Mesenchymal stem cell (in vitro differentiated cells and primary cell): ENCODE results near the gene THRA.

Source experiments
- DNase-seq: peaks from one replicate; pipeline ENCODE4 v3.0.0-alpha.2; 2013
- H2AFZ ChIP-seq: one replicate; pipeline ENCODE4 v1.6.1; 2013; ENCODE audit warnings: low read depth, mild to moderate bottlenecking, control low read depth, inconsistent platforms, low read length, moderate library complexity
- H2AK5ac ChIP-seq: 2 replicates; pipeline ENCODE4 v1.6.1; 2013; ENCODE audit warnings: low read length, moderate library complexity, mild to moderate bottlenecking, inconsistent platforms; ENCODE audit not compliant: severe bottlenecking
- H2BK120ac ChIP-seq: one replicate; pipeline ENCODE4 v1.6.1; 2013; ENCODE audit warnings: low read depth, mild to moderate bottlenecking, inconsistent platforms, low read length, moderate library complexity
- H2BK12ac ChIP-seq, 2 experiments: one replicate each; pipeline ENCODE4 v1.6.1; 2013; ENCODE audit warnings: inconsistent platforms in 2 of 2, low read length in 2 of 2, mild to moderate bottlenecking in 2 of 2, moderate library complexity in 2 of 2, control low read depth in 1 of 2
- H2BK15ac ChIP-seq: one replicate; pipeline ENCODE4 v1.6.1; 2013; ENCODE audit warnings: mild to moderate bottlenecking, low read depth, inconsistent platforms; ENCODE audit not compliant: poor library complexity, severe bottlenecking
- H2BK5ac ChIP-seq: 2 replicates; pipeline ENCODE4 v1.6.1; 2013; ENCODE audit warnings: low read depth, mild to moderate bottlenecking, low read length, control low read depth, inconsistent platforms; ENCODE audit not compliant: poor library complexity, severe bottlenecking
- H3K14ac ChIP-seq, 2 experiments: one replicate each; pipeline ENCODE4 v1.6.1; 2013; ENCODE audit warnings: inconsistent platforms in 2 of 2, low read length in 2 of 2, control low read depth in 1 of 2, mild to moderate bottlenecking in 1 of 2, moderate library complexity in 1 of 2
- H3K18ac ChIP-seq, 2 experiments: one replicate each; pipeline ENCODE4 v1.6.1; 2013; ENCODE audit warnings: inconsistent platforms in 2 of 2, low read length in 2 of 2, control low read depth in 1 of 2, low read depth in 1 of 2, mild to moderate bottlenecking in 1 of 2
- H3K23ac ChIP-seq, 2 experiments: one replicate each; pipeline ENCODE4 v1.6.1; 2013; ENCODE audit warnings: inconsistent platforms in 2 of 2, low read length in 2 of 2, mild to moderate bottlenecking in 2 of 2, moderate library complexity in 2 of 2, control low read depth in 1 of 2
- H3K27ac ChIP-seq: 2 replicates; pipeline ENCODE4 v1.5.1; 2013; ENCODE audit warnings: mild to moderate bottlenecking, moderate library complexity, low read length, control low read depth, inconsistent platforms; ENCODE audit not compliant: poor library complexity, severe bottlenecking
- H3K27me3 ChIP-seq, 2 experiments: 2 replicates each; pipeline versions ENCODE4 v1.6.1 to v1.7.0; 2013; ENCODE audit warnings: low read length in 2 of 2, mild to moderate bottlenecking in 2 of 2, moderate library complexity in 2 of 2, control low read depth in 1 of 2, inconsistent platforms in 1 of 2; ENCODE audit not compliant: control insufficient read depth in 1 of 2, insufficient read depth in 1 of 2
- H3K36me3 ChIP-seq, 2 experiments: 2 replicates each; pipeline versions ENCODE4 v1.6.1 to v1.7.0; 2013; ENCODE audit warnings: low read length in 2 of 2, control low read depth in 1 of 2, inconsistent platforms in 1 of 2, low read depth in 1 of 2, mild to moderate bottlenecking in 1 of 2; ENCODE audit not compliant: insufficient read depth in 2 of 2, control insufficient read depth in 1 of 2
- H3K4ac ChIP-seq, 2 experiments: one replicate each; pipeline ENCODE4 v1.6.1; 2013; ENCODE audit warnings: inconsistent platforms in 2 of 2, low read length in 2 of 2, mild to moderate bottlenecking in 2 of 2, moderate library complexity in 2 of 2, control low read depth in 1 of 2, low read depth in 1 of 2
- H3K4me1 ChIP-seq: 2 replicates; pipeline ENCODE4 v1.6.1; 2013; ENCODE audit warnings: low read depth, low read length, control low read depth; ENCODE audit not compliant: control insufficient read depth, insufficient read depth
- H3K4me2 ChIP-seq: 2 replicates; pipeline ENCODE4 v1.6.1; 2013; ENCODE audit warnings: low read length, mild to moderate bottlenecking, inconsistent platforms; ENCODE audit not compliant: poor library complexity, severe bottlenecking
- H3K4me3 ChIP-seq, 2 experiments: 2 replicates each; pipeline versions ENCODE4 v1.5.1 to v1.7.0; 2013; ENCODE audit warnings: low read length in 2 of 2, mild to moderate bottlenecking in 2 of 2, control low read depth in 1 of 2, low read depth in 1 of 2; ENCODE audit not compliant: insufficient read depth in 1 of 2
- H3K79me1 ChIP-seq: replicated peaks from 2 replicates; pipeline ENCODE4 v1.6.1; 2013; ENCODE audit warnings: mild to moderate bottlenecking, control low read depth, low read length, inconsistent platforms; ENCODE audit not compliant: poor library complexity, severe bottlenecking
- H3K9ac ChIP-seq: 2 replicates; pipeline ENCODE4 v1.7.0; 2013; ENCODE audit warnings: mild to moderate bottlenecking, low read length, moderate library complexity
- H3K9me3 ChIP-seq: 2 replicates; pipeline ENCODE4 v1.7.0; 2013; ENCODE audit warnings: mild to moderate bottlenecking, low read length; ENCODE audit not compliant: control insufficient read depth
- H4K8ac ChIP-seq: one replicate; pipeline ENCODE4 v1.6.1; 2013; ENCODE audit warnings: inconsistent platforms, mild to moderate bottlenecking, low read length, moderate library complexity
- H4K91ac ChIP-seq: one replicate; pipeline ENCODE4 v1.6.1; 2013; ENCODE audit warnings: mild to moderate bottlenecking, low read length, inconsistent platforms
- WGBS: methylation state at CpG from one replicate; pipeline ENCODE4 v1.1.7; 2013; ENCODE audit warnings: mixed read lengths; 5-methylcytosine and 5-hydroxymethylcytosine counted together

THRA gene

GRCh38 chr17:40064971-40065768 is 2.4 kb downstream of the THRA start:
- peaks cover 51% of the 10 kb centered on the region for H3K4me1 ChIP-seq
- no peak overlapping the region for H2BK15ac ChIP-seq
- H3K14ac ChIP-seq = peak overlapping the region in 1 of 2 experiments; percentile 69
- no peak overlapping the region for H2BK120ac ChIP-seq
- H3K4me2 ChIP-seq = peak overlapping the region; percentile 44
- no peaks in the 10 kb centered on the region for H3K9me3 ChIP-seq
- H3K4ac ChIP-seq = peak overlapping the region; percentile 13 to 71
- H2AFZ ChIP-seq = no peak overlapping the region
- DNase-seq = peak; percentile 58
- peak overlapping the region; percentile 50 for H2AK5ac ChIP-seq
- peaks cover 0 to 10% of the 10 kb centered on the region in 2 experiments for H3K27me3 ChIP-seq
- H3K79me1 ChIP-seq = peaks cover 15% of the 10 kb centered on the region
- peak overlapping the region; percentile 3 to 98 for H3K4me3 ChIP-seq
- H3K18ac ChIP-seq = peak overlapping the region; percentile 63 to 85
- 16% methylated on average over 5 of the region's 10 CpGs for WGBS
- H3K23ac ChIP-seq = peak overlapping the region in 1 of 2 experiments; percentile 87
- H3K27ac ChIP-seq = peak overlapping the region; percentile 69
- no peaks in the 10 kb centered on the region for H3K36me3 ChIP-seq
- H2BK5ac ChIP-seq = no peak overlapping the region
- H4K8ac ChIP-seq = peak overlapping the region; percentile 27
- peak overlapping the region in 1 of 2 experiments; percentile 92 for H2BK12ac ChIP-seq
- H4K91ac ChIP-seq = no peak overlapping the region
- peak overlapping the region; percentile 91 for H3K9ac ChIP-seq

DNA sequence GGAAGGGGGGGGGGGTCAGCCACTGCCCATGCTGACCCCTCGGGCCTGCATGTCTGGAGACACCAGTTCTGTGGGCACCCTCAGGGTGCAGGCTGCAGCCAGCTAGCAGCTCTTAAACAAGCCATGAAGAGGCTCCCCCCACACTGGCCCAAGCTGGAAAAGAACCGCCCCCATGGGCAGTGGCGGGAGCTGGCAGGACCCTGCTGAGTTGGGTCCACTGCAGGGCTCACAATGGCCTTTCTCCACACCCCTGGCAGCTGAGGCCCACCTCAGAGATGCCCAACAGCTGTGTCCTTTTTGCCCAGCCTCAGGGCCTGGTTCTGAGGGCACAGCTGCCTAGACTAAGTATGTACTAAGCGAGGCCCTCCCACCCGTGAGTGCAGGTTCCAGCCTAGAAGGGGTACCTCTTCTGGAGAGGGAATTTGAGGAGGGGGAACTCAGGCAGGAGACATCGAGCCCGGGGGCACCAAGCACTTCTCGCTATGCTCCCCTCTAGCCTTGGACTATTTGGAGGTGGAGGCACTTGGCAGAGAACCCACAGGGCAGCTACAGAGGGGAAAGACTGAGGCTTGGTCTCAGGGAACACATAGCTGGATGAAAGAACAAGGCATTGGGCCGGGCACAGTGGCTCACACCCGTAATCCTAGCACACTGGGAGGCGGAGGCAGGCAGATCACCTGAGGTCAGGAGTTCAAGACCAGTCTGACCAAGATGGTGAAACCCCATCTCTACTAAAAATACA is 3.2 kb downstream of the THRA start:
- peak overlapping the region; percentile 44 for H3K4me2 ChIP-seq
- peak overlapping the region; percentile 49 to 84 for H3K18ac ChIP-seq
- no peaks in the 10 kb centered on the region for H3K9me3 ChIP-seq
- H2AFZ ChIP-seq = no peak overlapping the region
- H4K91ac ChIP-seq = peak overlapping the region; percentile 73
- no peak for DNase-seq
- peak overlapping the region; percentile 27 for H2BK120ac ChIP-seq
- H2BK5ac ChIP-seq = peak overlapping the region; percentile 54
- H2BK15ac ChIP-seq = no peak overlapping the region
- peak overlapping the region; percentile 28 for H3K27ac ChIP-seq
- no peak overlapping the region for H3K9ac ChIP-seq
- H4K8ac ChIP-seq = peak overlapping the region; percentile 59
- 64% methylated on average over 9 of the region's 11 CpGs for WGBS
- peaks cover 22% of the 10 kb centered on the region for H3K79me1 ChIP-seq
- peak overlapping the region in 1 of 2 experiments; percentile 65 for H3K23ac ChIP-seq
- H2AK5ac ChIP-seq = peak overlapping the region; percentile 57
- H2BK12ac ChIP-seq = peak overlapping the region in 1 of 2 experiments; percentile 74
- no peaks in the 10 kb centered on the region for H3K36me3 ChIP-seq
- H3K14ac ChIP-seq = peak overlapping the region in 1 of 2 experiments; percentile 58
- peaks cover 0 to 10% of the 10 kb centered on the region in 2 experiments for H3K27me3 ChIP-seq
- peaks cover 58% of the 10 kb centered on the region for H3K4me1 ChIP-seq
- H3K4me3 ChIP-seq = peak overlapping the region in 1 of 2 experiments; percentile 16
- H3K4ac ChIP-seq = peak overlapping the region; percentile 57 to 76

GRCh38 chr17:40067710-40068109 is 4.9 kb downstream of the THRA start:
- H4K91ac ChIP-seq = no peak overlapping the region
- peak overlapping the region; percentile 42 to 61 for H2BK12ac ChIP-seq
- no peak for DNase-seq
- no peak overlapping the region for H3K18ac ChIP-seq
- H3K4me1 ChIP-seq = peaks cover 73% of the 10 kb centered on the region
- no peak overlapping the region for H2BK5ac ChIP-seq
- WGBS = over 99% methylated on average over 5 of the region's 7 CpGs
- H3K14ac ChIP-seq = no peak overlapping the region
- H2AK5ac ChIP-seq = no peak overlapping the region
- H2AFZ ChIP-seq = no peak overlapping the region
- no peak overlapping the region for H4K8ac ChIP-seq
- no peak overlapping the region for H3K4ac ChIP-seq
- H3K79me1 ChIP-seq = peaks cover 32% of the 10 kb centered on the region
- H2BK120ac ChIP-seq = no peak overlapping the region
- peak overlapping the region; percentile 8 for H2BK15ac ChIP-seq
- no peak overlapping the region for H3K4me3 ChIP-seq
- H3K23ac ChIP-seq = no peak overlapping the region
- peak overlapping the region; percentile 80 for H3K9ac ChIP-seq
- no peak overlapping the region for H3K27ac ChIP-seq
- H3K27me3 ChIP-seq = no peaks in the 10 kb centered on the region
- no peaks in the 10 kb centered on the region for H3K9me3 ChIP-seq
- H3K36me3 ChIP-seq = no peaks in the 10 kb centered on the region
- H3K4me2 ChIP-seq = no peak overlapping the region

GRCh38 chr17:40068129-40068581 is 5.4 kb downstream of the THRA start:
- peak overlapping the region; percentile 74 for H4K8ac ChIP-seq
- peak overlapping the region in 1 of 2 experiments; percentile 65 for H3K4me3 ChIP-seq
- no peaks in the 10 kb centered on the region for H3K27me3 ChIP-seq
- DNase-seq = no peak
- peak overlapping the region; percentile 61 to 62 for H2BK12ac ChIP-seq
- no peak overlapping the region for H3K23ac ChIP-seq
- H3K4me2 ChIP-seq = no peak overlapping the region
- peak overlapping the region; percentile 50 for H2AK5ac ChIP-seq
- H3K36me3 ChIP-seq = no peaks in the 10 kb centered on the region
- peaks cover 77% of the 10 kb centered on the region for H3K4me1 ChIP-seq
- H3K27ac ChIP-seq = no peak overlapping the region
- H2BK15ac ChIP-seq = peak overlapping the region; percentile 8
- H2AFZ ChIP-seq = no peak overlapping the region
- peak overlapping the region; percentile 44 to 64 for H3K18ac ChIP-seq
- H3K4ac ChIP-seq = peak overlapping the region; percentile 57 to 79
- peaks cover 33% of the 10 kb centered on the region for H3K79me1 ChIP-seq
- 89% methylated on average over 4 of the region's 4 CpGs for WGBS
- H3K9me3 ChIP-seq = no peaks in the 10 kb centered on the region
- H2BK120ac ChIP-seq = peak overlapping the region; percentile 52
- peak overlapping the region; percentile 80 for H3K9ac ChIP-seq
- H3K14ac ChIP-seq = peak overlapping the region in 1 of 2 experiments; percentile 55
- H4K91ac ChIP-seq = peak overlapping the region; percentile 80
- H2BK5ac ChIP-seq = no peak overlapping the region
